Neural cell (in vitro differentiated cells): ENCODE measurements around the gene HDAC1. TPM values are rescaled to one million over a fixed set of nuclear protein-coding genes. Genes with fewer than 3 reads are reported as not detected.

Source experiments
- H2AFZ ChIP-seq: fragments of 200-600, 300-800 bp; sonication (generic), shearing (Covaris generic); 2 replicates; pipeline ENCODE4 v1.6.0; 2014; ENCODE audit warnings: low read depth, mild to moderate bottlenecking, antibody characterized with exemption, low read length, moderate library complexity
- H3F3A ChIP-seq: fragments of 200-600 bp; shearing (Covaris generic); 2 replicates; pipeline ENCODE4 v1.6.1; 2016; ENCODE audit warnings: mild to moderate bottlenecking, moderate library complexity, mixed read lengths, antibody characterized with exemption, low read length; ENCODE audit not compliant: insufficient read depth, poor library complexity, severe bottlenecking
- H3K27ac ChIP-seq: fragments of 200-600, 300-800 bp; sonication (generic), shearing (Covaris generic); 2 replicates; pipeline ENCODE4 v1.5.1; 2014; ENCODE audit warnings: mild to moderate bottlenecking, low read length, moderate library complexity
- H3K27me3 ChIP-seq: fragments of 300-800, 200-600 bp; sonication (generic), shearing (Covaris generic); 2 replicates; pipeline ENCODE4 v1.6.0; 2014; ENCODE audit warnings: mild to moderate bottlenecking, low read depth, low read length, moderate library complexity; ENCODE audit not compliant: insufficient read depth
- H3K36me3 ChIP-seq: fragments of 300-800, 200-600 bp; sonication (generic), shearing (Covaris generic); 2 replicates; pipeline ENCODE4 v1.5.1; 2014; ENCODE audit warnings: mild to moderate bottlenecking, antibody characterized with exemption, low read length, moderate library complexity; ENCODE audit not compliant: insufficient read depth
- H3K4me2 ChIP-seq: fragments of 300-800, 200-600 bp; sonication (generic), shearing (Covaris generic); 2 replicates; pipeline ENCODE4 v1.6.0; 2014; ENCODE audit warnings: mild to moderate bottlenecking, low read length
- H3K4me3 ChIP-seq: fragments of 300-800, 200-600 bp; sonication (generic), shearing (Covaris generic); 2 replicates; pipeline ENCODE4 v1.5.1; 2014; ENCODE audit warnings: mild to moderate bottlenecking, low read length, moderate library complexity
- H3K79me2 ChIP-seq: fragments of 200-600 bp; shearing (Covaris generic); replicated peaks from 2 replicates; pipeline ENCODE4 v1.6.0; 2014; ENCODE audit warnings: mild to moderate bottlenecking, low read length, moderate library complexity; ENCODE audit not compliant: insufficient read depth
- H3K9ac ChIP-seq: fragments of 300-800, 200-600 bp; sonication (generic), shearing (Covaris generic); 2 replicates; pipeline ENCODE4 v1.6.1; 2016; ENCODE audit warnings: mild to moderate bottlenecking, low read length, mixed read lengths
- H3K9me2 ChIP-seq: fragments of 200-600 bp; shearing (Covaris generic); 2 replicates; pipeline ENCODE4 v1.6.1; 2016; ENCODE audit warnings: mild to moderate bottlenecking, low read length, mixed read lengths; ENCODE audit not compliant: insufficient read depth
- H3K9me3 ChIP-seq: fragments of 200-600, 300-800 bp; sonication (generic), shearing (Covaris generic); 2 replicates; pipeline ENCODE4 v1.6.1; 2016; ENCODE audit warnings: mild to moderate bottlenecking, mixed run types, low read length, moderate library complexity, mixed read lengths
- H4K20me1 ChIP-seq: fragments of 200-600 bp; shearing (Covaris generic); 2 replicates; pipeline ENCODE4 v1.6.1; 2016; ENCODE audit warnings: mild to moderate bottlenecking, mixed run types; ENCODE audit not compliant: insufficient read depth
- CTCF ChIP-seq: fragments of 450-650 bp; IDR thresholded peaks from 2 replicates; pipeline ENCODE4 v1.5.1; 2014; ENCODE audit warnings: antibody characterized with exemption, mild to moderate bottlenecking, moderate library complexity; ENCODE audit not compliant: poor library complexity, severe bottlenecking
- EP300 ChIP-seq: fragments of 450-650 bp; conservative IDR thresholded peaks from 2 replicates; pipeline ENCODE4 v1.6.1; 2014; ENCODE audit warnings: antibody characterized with exemption, mild to moderate bottlenecking, moderate library complexity; ENCODE audit not compliant: poor library complexity, severe bottlenecking
- EZH2 ChIP-seq: fragments of 200-600, 300-800 bp; shearing (Covaris generic), sonication (generic); IDR thresholded peaks from 2 replicates; pipeline ENCODE4 v1.6.1; 2014; ENCODE audit warnings: antibody characterized with exemption, low read length, borderline replicate concordance, mild to moderate bottlenecking; ENCODE audit not compliant: insufficient read depth, poor library complexity, severe bottlenecking
- MXI1 ChIP-seq: fragments of 450-650 bp; conservative IDR thresholded peaks from 2 replicates; pipeline ENCODE4 v1.6.1; 2014; ENCODE audit warnings: antibody characterized with exemption, mild to moderate bottlenecking; ENCODE audit not compliant: poor library complexity, severe bottlenecking
- POLR2AphosphoS5 ChIP-seq: IDR thresholded peaks from 2 replicates; pipeline ENCODE4 v1.6.1; 2012
- RAD21 ChIP-seq: fragments of 450-650 bp; conservative IDR thresholded peaks from 2 replicates; pipeline ENCODE4 v1.6.1; 2014; ENCODE audit warnings: antibody characterized with exemption, mild to moderate bottlenecking, moderate library complexity
- SMC3 ChIP-seq: fragments of 450-650 bp; conservative IDR thresholded peaks from 2 replicates; pipeline ENCODE4 v1.6.1; 2014; ENCODE audit warnings: antibody characterized with exemption, mild to moderate bottlenecking, moderate library complexity; ENCODE audit not compliant: poor library complexity
- TAF1 ChIP-seq: IDR thresholded peaks from 2 replicates; pipeline ENCODE4 v1.6.1; 2012; ENCODE audit warnings: low read depth
- polyA plus RNA-seq: library from polyadenylated mRNA; depleted of rRNA; stranded (reverse); fragments of >200 nt; gene quantifications from 2 replicates; pipeline ENCODE4 v1.2.3, GENCODE V29; 2014
- TF ChIP-seq, protein P1 (sequence below): IDR thresholded peaks from 2 replicates; pipeline ENCODE4 v1.6.1; 2012; ENCODE audit warnings: borderline replicate concordance

The HDAC1 gene
- polyA plus RNA-seq, 1 donor from 2014 or later = 60.8 TPM

DNA sequence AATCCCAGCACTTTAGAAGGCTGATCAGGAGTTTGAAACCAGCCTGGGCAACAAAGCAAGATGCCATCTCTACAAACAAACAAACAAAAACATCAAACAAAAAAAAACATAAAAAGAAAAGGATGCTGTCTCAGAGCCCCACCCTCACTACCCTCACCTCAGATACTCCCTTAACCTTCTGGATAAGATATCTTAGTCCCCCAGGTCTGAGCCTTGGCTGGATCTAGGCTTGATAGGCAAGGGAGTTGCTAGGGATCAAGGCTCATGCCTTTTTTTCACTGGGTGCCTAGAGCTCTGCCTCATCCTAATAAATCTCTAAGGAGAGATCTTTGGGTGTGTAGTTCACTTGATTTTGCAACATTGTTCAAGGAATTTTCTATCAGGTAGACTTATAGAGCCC, 7.4 kb downstream of the HDAC1 start:
- no peak overlapping the region for H3K9ac ChIP-seq
- H3F3A ChIP-seq = no peaks in the 10 kb centered on the region
- peaks cover 5% of the 10 kb centered on the region for H3K79me2 ChIP-seq
- TF ChIP-seq POLR2AphosphoS5 = no peak
- no peak for TF ChIP-seq MXI1
- TF ChIP-seq CTCF = no peak
- no peak for TF ChIP-seq EZH2
- TF ChIP-seq TAF1 = no peak
- no peak for TF ChIP-seq SMC3
- TF ChIP-seq, protein P1, sequence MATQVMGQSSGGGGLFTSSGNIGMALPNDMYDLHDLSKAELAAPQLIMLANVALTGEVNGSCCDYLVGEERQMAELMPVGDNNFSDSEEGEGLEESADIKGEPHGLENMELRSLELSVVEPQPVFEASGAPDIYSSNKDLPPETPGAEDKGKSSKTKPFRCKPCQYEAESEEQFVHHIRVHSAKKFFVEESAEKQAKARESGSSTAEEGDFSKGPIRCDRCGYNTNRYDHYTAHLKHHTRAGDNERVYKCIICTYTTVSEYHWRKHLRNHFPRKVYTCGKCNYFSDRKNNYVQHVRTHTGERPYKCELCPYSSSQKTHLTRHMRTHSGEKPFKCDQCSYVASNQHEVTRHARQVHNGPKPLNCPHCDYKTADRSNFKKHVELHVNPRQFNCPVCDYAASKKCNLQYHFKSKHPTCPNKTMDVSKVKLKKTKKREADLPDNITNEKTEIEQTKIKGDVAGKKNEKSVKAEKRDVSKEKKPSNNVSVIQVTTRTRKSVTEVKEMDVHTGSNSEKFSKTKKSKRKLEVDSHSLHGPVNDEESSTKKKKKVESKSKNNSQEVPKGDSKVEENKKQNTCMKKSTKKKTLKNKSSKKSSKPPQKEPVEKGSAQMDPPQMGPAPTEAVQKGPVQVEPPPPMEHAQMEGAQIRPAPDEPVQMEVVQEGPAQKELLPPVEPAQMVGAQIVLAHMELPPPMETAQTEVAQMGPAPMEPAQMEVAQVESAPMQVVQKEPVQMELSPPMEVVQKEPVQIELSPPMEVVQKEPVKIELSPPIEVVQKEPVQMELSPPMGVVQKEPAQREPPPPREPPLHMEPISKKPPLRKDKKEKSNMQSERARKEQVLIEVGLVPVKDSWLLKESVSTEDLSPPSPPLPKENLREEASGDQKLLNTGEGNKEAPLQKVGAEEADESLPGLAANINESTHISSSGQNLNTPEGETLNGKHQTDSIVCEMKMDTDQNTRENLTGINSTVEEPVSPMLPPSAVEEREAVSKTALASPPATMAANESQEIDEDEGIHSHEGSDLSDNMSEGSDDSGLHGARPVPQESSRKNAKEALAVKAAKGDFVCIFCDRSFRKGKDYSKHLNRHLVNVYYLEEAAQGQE = no peak
- TF ChIP-seq RAD21 = no peak
- no peak for TF ChIP-seq EP300
- no peaks in the 10 kb centered on the region for H3K9me2 ChIP-seq
- no peak overlapping the region for H3K27ac ChIP-seq
- no peaks in the 10 kb centered on the region for H4K20me1 ChIP-seq
- no peak overlapping the region for H3K4me3 ChIP-seq
- no peak overlapping the region for H3K4me2 ChIP-seq
- H3K27me3 ChIP-seq = no peaks in the 10 kb centered on the region
- H3K36me3 ChIP-seq = no peaks in the 10 kb centered on the region
- H2AFZ ChIP-seq = no peak overlapping the region
- H3K9me3 ChIP-seq = no peaks in the 10 kb centered on the region

DNA sequence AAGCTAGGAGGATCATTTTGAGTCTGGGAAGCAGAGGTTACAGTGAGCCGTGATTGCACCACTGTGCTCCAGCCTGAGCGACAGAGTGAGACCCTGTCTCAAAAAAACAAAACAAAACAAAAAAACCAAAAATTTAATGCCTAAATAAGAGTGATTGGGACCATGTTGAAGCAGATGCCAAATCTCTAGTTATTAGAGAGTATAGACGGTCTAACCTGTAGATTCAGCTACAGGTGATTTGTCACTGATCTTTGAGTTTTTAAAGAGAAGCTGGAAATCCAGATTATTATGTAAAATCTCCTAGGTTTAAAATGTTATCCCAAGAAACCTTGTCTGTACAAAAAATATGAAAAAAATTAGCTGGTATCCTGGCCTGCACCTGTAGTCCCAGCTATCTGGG, 11.5 kb downstream of the HDAC1 start:
- Histone ChIP-seq H3K4me2 (no peak overlapping the region), H3K36me3 (no peaks in the 10 kb centered on the region), H3K79me2 (peaks cover 5% of the 10 kb centered on the region), H3F3A (no peaks in the 10 kb centered on the region), H3K27ac (no peak overlapping the region), H3K4me3 (no peak overlapping the region), H3K9me3 (no peaks in the 10 kb centered on the region), H3K27me3 (no peaks in the 10 kb centered on the region), H2AFZ (no peak overlapping the region), H4K20me1 (no peaks in the 10 kb centered on the region), H3K9me2 (no peaks in the 10 kb centered on the region), H3K9ac (no peak overlapping the region)
- TF ChIP-seq POLR2AphosphoS5 = no peak
- TF ChIP-seq MXI1 = no peak
- TF ChIP-seq, protein P1 = no peak
- TF ChIP-seq CTCF = no peak
- no peak for TF ChIP-seq SMC3
- no peak for TF ChIP-seq EZH2
